ENCODE data around the gene ZNF775.

ZNF775 gene

DNA sequence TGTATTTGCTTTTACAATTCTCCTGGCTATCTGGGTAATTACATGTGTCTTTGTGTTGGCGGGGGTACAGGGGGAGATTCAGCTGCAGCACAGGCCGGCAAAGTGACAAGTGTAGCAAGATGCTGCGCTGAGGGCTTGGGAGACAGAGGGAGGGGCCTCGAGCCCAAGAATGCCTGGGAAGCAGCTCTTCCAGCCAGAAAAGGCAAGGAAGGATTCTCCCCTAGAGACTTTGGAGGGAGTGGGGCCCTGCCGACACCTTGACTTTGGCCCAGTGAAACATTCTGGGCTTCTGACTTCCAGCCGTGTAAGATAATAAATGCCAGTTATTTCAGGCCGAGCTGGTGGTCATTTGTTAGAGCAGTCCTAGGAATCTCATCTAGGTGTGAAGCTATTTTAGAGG, 17.7 kb upstream of the ZNF775 start:
- WGBS, 2 experiments (ENCODE audit: insufficient coverage in 2 of 2), result 36 to 37% methylated on average over 7 of the region's 7 CpGs
- H3K36me3 ChIP-seq (ENCODE audit: control insufficient read depth, insufficient read depth, low read length), result no peaks in the 10 kb centered on the region

GRCh38 chr7:150361807-150362621, 17.1 kb upstream of the ZNF775 start:
- Histone ChIP-seq H3K4me3 (ENCODE audit: extremely low read depth, insufficient read depth, low read length, poor library complexity, severe bottlenecking) (no peak overlapping the region), H3K4me1 (ENCODE audit: control insufficient read depth, insufficient read depth, low read length, poor library complexity, severe bottlenecking) (peaks cover 39% of the 10 kb centered on the region), H3K27ac (ENCODE audit: low read depth, low read length, severe bottlenecking) (no peak overlapping the region), H3K9me3 (ENCODE audit: control insufficient read depth, low read length) (no peaks in the 10 kb centered on the region), H3K36me3 (ENCODE audit: control insufficient read depth, insufficient read depth, low read length) (no peaks in the 10 kb centered on the region)
- 66 to 70% methylated on average over 12 to 16 of the region's 18 CpGs for WGBS, 2 experiments (ENCODE audit: insufficient coverage in 2 of 2)

More for the DNA sequence above, 17.7 kb upstream of the ZNF775 start:
- no peak overlapping the region for H3K4me3 ChIP-seq (ENCODE audit: extremely low read depth, insufficient read depth, low read length, poor library complexity, severe bottlenecking)
- no peak overlapping the region for H3K27ac ChIP-seq (ENCODE audit: low read depth, low read length, severe bottlenecking)
- H3K9me3 ChIP-seq (ENCODE audit: control insufficient read depth, low read length), result no peaks in the 10 kb centered on the region
- H3K4me1 ChIP-seq (ENCODE audit: control insufficient read depth, insufficient read depth, low read length, poor library complexity, severe bottlenecking), result peaks cover 40% of the 10 kb centered on the region

GRCh38 chr7:150363370-150363769, 15.8 kb upstream of the ZNF775 start:
- Histone ChIP-seq H3K4me3 (ENCODE audit: extremely low read depth, insufficient read depth, low read length, poor library complexity, severe bottlenecking) (no peak overlapping the region), H3K4me1 (ENCODE audit: control insufficient read depth, insufficient read depth, low read length, poor library complexity, severe bottlenecking) (peaks cover 32% of the 10 kb centered on the region), H3K36me3 (ENCODE audit: control insufficient read depth, insufficient read depth, low read length) (no peaks in the 10 kb centered on the region), H3K9me3 (ENCODE audit: control insufficient read depth, low read length) (no peaks in the 10 kb centered on the region), H3K27ac (ENCODE audit: low read depth, low read length, severe bottlenecking) (no peak overlapping the region)
- WGBS, 2 experiments (ENCODE audit: insufficient coverage in 2 of 2), result 83 to 97% methylated on average over 2 to 3 of the region's 4 CpGs

DNA sequence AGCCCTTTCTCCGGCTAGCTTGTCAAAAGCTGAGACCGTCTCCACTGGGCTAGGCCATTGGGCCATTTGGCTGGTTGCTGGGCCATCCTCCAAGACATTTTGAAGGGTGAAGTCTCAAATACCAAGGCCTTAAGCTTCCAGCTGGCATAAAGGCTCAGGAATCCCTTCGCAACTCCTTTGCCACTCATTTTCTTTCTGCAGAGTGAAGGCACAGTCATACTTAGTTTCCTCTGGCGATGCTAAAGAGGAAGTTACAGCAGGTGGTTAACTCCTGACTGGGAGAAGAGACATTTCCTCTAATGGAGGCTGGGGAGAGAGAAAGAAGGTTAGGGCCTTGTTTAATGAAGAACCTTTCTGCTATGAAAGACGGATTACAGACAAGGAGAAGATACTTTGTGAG, 15.3 kb upstream of the ZNF775 start:
- Histone ChIP-seq H3K4me1 (ENCODE audit: control insufficient read depth, insufficient read depth, low read length, poor library complexity, severe bottlenecking) (peaks cover 32% of the 10 kb centered on the region), H3K9me3 (ENCODE audit: control insufficient read depth, low read length) (no peaks in the 10 kb centered on the region), H3K27ac (ENCODE audit: low read depth, low read length, severe bottlenecking) (no peak overlapping the region), H3K36me3 (ENCODE audit: control insufficient read depth, insufficient read depth, low read length) (no peaks in the 10 kb centered on the region), H3K4me3 (ENCODE audit: extremely low read depth, insufficient read depth, low read length, poor library complexity, severe bottlenecking) (no peak overlapping the region)
- WGBS, 2 experiments (ENCODE audit: insufficient coverage in 2 of 2), result 93 to 94% methylated on average over 3 to 4 of the region's 5 CpGs

GRCh38 chr7:150365194-150365593, 13.9 kb upstream of the ZNF775 start:
- Histone ChIP-seq H3K4me1 (ENCODE audit: control insufficient read depth, insufficient read depth, low read length, poor library complexity, severe bottlenecking) (peaks cover 37% of the 10 kb centered on the region), H3K36me3 (ENCODE audit: control insufficient read depth, insufficient read depth, low read length) (peaks cover 6% of the 10 kb centered on the region), H3K27ac (ENCODE audit: low read depth, low read length, severe bottlenecking) (no peak overlapping the region), H3K9me3 (ENCODE audit: control insufficient read depth, low read length) (no peaks in the 10 kb centered on the region), H3K4me3 (ENCODE audit: extremely low read depth, insufficient read depth, low read length, poor library complexity, severe bottlenecking) (no peak overlapping the region)
- WGBS, 2 experiments (ENCODE audit: insufficient coverage in 2 of 2), result 93 to 97% methylated on average over 9 to 10 of the region's 10 CpGs

GRCh38 chr7:150365673-150366398, 13.3 kb upstream of the ZNF775 start:
- Histone ChIP-seq H3K4me1 (ENCODE audit: control insufficient read depth, insufficient read depth, low read length, poor library complexity, severe bottlenecking) (peaks cover 43% of the 10 kb centered on the region), H3K9me3 (ENCODE audit: control insufficient read depth, low read length) (no peaks in the 10 kb centered on the region), H3K4me3 (ENCODE audit: extremely low read depth, insufficient read depth, low read length, poor library complexity, severe bottlenecking) (no peak overlapping the region), H3K27ac (ENCODE audit: low read depth, low read length, severe bottlenecking) (peak overlapping the region; percentile 70), H3K36me3 (ENCODE audit: control insufficient read depth, insufficient read depth, low read length) (peaks cover 13% of the 10 kb centered on the region)
- 74 to 76% methylated on average over 3 to 4 of the region's 5 CpGs for WGBS, 2 experiments (ENCODE audit: insufficient coverage in 2 of 2)

DNA sequence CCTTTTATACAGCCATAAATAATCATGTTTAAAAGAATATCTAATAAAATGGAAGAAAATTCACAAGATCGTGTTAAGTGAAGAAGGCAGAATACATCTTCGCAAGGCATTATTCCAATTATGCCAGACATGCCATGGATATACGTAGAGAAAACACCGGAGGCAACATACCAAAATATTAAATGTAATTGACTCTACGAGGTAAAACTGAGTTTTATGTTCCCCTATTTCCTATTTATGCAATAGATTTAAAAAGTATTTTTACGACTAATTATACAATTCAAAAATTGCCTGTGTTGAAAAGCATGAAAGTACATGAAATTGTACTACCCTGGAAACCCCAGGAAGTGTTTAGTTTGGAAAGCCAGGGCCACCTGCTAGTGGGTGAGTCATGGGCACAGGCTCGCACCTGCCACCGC, 11.4 kb upstream of the ZNF775 start:
- Histone ChIP-seq H3K4me1 (ENCODE audit: control insufficient read depth, insufficient read depth, low read length, poor library complexity, severe bottlenecking) (peaks cover 44% of the 10 kb centered on the region), H3K27ac (ENCODE audit: low read depth, low read length, severe bottlenecking) (peak overlapping the region; percentile 98), H3K4me3 (ENCODE audit: extremely low read depth, insufficient read depth, low read length, poor library complexity, severe bottlenecking) (peak overlapping the region; percentile 80), H3K36me3 (ENCODE audit: control insufficient read depth, insufficient read depth, low read length) (peaks cover 31% of the 10 kb centered on the region), H3K9me3 (ENCODE audit: control insufficient read depth, low read length) (no peaks in the 10 kb centered on the region)
- 44 to 52% methylated on average over 2 to 4 of the region's 8 CpGs for WGBS, 2 experiments (ENCODE audit: insufficient coverage in 2 of 2)

GRCh38 chr7:150368096-150368883, 10.8 kb upstream of the ZNF775 start, which contains the start of gene REPIN1:
REPIN1 (plus strand) TSS chr7:150368822; CDS start chr7:150369712, 890 bp downstream.
- Histone ChIP-seq H3K9me3 (ENCODE audit: control insufficient read depth, low read length) (no peaks in the 10 kb centered on the region), H3K4me3 (ENCODE audit: extremely low read depth, insufficient read depth, low read length, poor library complexity, severe bottlenecking) (peak within 1 kb of the TSS; percentile 80), H3K27ac (ENCODE audit: low read depth, low read length, severe bottlenecking) (peak within 1 kb of the TSS; percentile 98), H3K36me3 (ENCODE audit: control insufficient read depth, insufficient read depth, low read length) (peaks cover 37% of the 10 kb centered on the region), H3K4me1 (ENCODE audit: control insufficient read depth, insufficient read depth, low read length, poor library complexity, severe bottlenecking) (peaks cover 45% of the 10 kb centered on the region)
- WGBS, 2 experiments (ENCODE audit: insufficient coverage in 2 of 2), result 3 to 4% methylated on average over 63 to 71 of the region's 85 CpGs

- 0% methylated on average over 25 to 41 of the region's 58 CpGs for WGBS, 2 experiments (ENCODE audit: insufficient coverage in 2 of 2)
- peaks cover 45% of the 10 kb centered on the region for H3K36me3 ChIP-seq (ENCODE audit: control insufficient read depth, insufficient read depth, low read length)
- peaks cover 47% of the 10 kb centered on the region for H3K4me1 ChIP-seq (ENCODE audit: control insufficient read depth, insufficient read depth, low read length, poor library complexity, severe bottlenecking)
- no peaks in the 10 kb centered on the region for H3K9me3 ChIP-seq (ENCODE audit: control insufficient read depth, low read length)
- peak overlapping the region; percentile 80 for H3K4me3 ChIP-seq (ENCODE audit: extremely low read depth, insufficient read depth, low read length, poor library complexity, severe bottlenecking)
- peak overlapping the region; percentile 98 for H3K27ac ChIP-seq (ENCODE audit: low read depth, low read length, severe bottlenecking)
These were observed 10.0 kb upstream of the ZNF775 start for GRCh38 chr7:150368884-150369747.
